ENCODE results near the gene RAB40B.

DNA sequence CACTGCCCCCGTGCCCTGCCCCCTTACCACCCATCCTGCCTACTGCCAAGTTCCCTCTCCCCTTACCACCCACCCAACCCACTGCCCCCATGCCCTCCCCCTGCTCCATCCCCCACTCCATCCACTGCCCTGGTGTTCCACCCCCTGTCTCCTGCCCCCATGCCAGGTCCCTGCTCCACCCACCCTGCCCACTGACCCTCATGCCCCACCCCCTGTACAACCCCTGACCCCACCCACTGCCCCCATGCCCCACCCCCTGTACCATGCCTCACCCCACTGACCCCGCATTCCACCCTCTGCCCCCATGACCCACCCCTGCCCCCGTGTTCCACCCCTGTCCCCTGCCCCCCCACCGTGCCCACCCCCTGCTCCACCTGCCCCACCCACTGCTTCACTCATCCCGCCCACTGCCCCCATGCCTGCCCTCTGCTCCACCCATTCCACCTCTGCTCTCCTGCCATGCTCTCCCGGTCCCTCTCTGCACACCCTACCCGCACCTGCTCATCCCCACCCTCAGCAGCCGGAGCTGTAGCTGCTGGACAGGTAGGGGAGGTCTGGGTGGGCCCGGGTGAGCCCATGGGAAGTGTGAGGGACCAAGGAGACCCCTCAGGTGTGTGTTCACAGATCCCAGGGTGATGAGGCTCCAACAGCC lies 10.7 kb upstream of the RAB40B start:
- TF ChIP-seq, protein P1, sequence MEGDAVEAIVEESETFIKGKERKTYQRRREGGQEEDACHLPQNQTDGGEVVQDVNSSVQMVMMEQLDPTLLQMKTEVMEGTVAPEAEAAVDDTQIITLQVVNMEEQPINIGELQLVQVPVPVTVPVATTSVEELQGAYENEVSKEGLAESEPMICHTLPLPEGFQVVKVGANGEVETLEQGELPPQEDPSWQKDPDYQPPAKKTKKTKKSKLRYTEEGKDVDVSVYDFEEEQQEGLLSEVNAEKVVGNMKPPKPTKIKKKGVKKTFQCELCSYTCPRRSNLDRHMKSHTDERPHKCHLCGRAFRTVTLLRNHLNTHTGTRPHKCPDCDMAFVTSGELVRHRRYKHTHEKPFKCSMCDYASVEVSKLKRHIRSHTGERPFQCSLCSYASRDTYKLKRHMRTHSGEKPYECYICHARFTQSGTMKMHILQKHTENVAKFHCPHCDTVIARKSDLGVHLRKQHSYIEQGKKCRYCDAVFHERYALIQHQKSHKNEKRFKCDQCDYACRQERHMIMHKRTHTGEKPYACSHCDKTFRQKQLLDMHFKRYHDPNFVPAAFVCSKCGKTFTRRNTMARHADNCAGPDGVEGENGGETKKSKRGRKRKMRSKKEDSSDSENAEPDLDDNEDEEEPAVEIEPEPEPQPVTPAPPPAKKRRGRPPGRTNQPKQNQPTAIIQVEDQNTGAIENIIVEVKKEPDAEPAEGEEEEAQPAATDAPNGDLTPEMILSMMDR (IDR thresholded peaks at IDR 0.05; ENCODE audit: poor library complexity): no peak
- TF ChIP-seq EZH2 (IDR thresholded peaks at IDR 0.05; ENCODE audit: borderline replicate concordance) (no peak), EZH2phosphoT487 (IDR thresholded peaks at IDR 0.05; ENCODE audit: low read depth, severe bottlenecking, unreplicated experiment) (no peak)

All from hepatocyte (in vitro differentiated cells).